KOPT-K1 (cell line): ENCODE data around the gene CHM.

Experiments
- H3K27ac ChIP-seq: fragments of 200-600 bp; sonication (generic); 2 replicates; pipeline ENCODE4 v1.5.1; 2016; ENCODE audit warnings: antibody characterized with exemption, mild to moderate bottlenecking, low read depth, low read length; ENCODE audit not compliant: poor library complexity, severe bottlenecking
- H3K36me3 ChIP-seq: fragments of 200-600 bp; sonication (generic); 2 replicates; pipeline ENCODE4 v1.5.1; 2017; ENCODE audit warnings: antibody characterized with exemption, mild to moderate bottlenecking, low read length, moderate library complexity; ENCODE audit not compliant: insufficient read depth
- H3K9me3 ChIP-seq: fragments of 200-600 bp; sonication (generic); 2 replicates; pipeline ENCODE4 v1.5.1; 2017; ENCODE audit warnings: antibody characterized with exemption, low read length, mild to moderate bottlenecking; ENCODE audit not compliant: insufficient read depth, poor library complexity, severe bottlenecking

Gene CHM

DNA sequence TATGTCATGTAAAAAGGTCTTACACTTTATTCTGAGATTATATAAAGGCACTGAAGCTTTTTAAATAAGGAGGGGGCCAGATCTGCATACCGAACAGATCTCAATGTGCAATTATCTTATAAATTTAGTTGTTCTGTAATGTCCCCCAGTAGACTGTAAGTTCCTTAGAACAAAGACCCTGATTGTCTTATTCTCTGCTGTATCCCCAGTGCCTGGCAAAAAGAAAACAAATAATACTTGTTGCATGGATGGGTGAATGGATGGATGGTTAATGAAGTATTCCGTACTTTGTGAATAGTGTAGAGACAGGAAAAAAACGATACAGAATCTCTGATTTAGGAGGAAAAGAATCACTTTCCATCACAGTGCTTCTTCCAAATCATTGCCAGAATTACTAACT lies 141.5 kb downstream of the CHM start:
- Histone ChIP-seq H3K36me3 (no peaks in the 10 kb centered on the region), H3K9me3 (no peaks in the 10 kb centered on the region), H3K27ac (no peak overlapping the region)

DNA sequence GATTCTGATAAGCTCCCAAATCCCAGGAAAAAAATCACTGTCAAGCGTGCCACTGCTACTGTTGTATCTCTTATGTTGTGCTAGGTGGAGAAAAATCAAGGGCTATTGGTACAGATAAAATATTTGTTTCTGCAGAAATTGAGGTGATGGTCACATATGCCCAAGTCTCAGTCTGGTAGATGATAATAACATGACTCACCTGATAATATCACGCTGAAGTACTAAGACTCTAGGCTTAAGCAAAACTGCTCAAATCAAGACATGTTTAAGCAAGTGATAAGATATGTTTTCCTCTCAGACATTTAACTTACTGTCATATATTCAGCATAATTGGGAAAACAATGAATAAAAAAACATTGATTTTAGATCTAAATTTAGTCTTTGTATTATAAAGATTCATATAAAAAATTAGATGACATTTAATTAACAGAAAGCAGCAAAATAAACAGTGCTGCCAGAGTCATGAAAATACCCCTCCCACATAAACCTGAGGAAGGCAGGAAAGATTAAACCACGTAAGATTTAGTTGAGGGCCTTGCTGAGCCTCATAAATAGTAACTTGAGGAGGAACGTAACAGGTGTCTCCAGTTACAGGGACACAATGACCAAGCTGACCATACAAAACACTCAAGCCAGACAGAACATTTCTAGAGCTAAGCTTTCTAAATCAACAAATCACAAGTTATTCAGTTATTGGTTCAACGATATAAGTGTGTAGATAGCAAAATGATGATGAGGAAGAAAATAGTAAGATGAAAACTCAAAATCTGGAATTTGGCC lies 143.5 kb downstream of the CHM start:
- Histone ChIP-seq H3K36me3 (no peaks in the 10 kb centered on the region), H3K9me3 (no peaks in the 10 kb centered on the region), H3K27ac (no peak overlapping the region)

DNA sequence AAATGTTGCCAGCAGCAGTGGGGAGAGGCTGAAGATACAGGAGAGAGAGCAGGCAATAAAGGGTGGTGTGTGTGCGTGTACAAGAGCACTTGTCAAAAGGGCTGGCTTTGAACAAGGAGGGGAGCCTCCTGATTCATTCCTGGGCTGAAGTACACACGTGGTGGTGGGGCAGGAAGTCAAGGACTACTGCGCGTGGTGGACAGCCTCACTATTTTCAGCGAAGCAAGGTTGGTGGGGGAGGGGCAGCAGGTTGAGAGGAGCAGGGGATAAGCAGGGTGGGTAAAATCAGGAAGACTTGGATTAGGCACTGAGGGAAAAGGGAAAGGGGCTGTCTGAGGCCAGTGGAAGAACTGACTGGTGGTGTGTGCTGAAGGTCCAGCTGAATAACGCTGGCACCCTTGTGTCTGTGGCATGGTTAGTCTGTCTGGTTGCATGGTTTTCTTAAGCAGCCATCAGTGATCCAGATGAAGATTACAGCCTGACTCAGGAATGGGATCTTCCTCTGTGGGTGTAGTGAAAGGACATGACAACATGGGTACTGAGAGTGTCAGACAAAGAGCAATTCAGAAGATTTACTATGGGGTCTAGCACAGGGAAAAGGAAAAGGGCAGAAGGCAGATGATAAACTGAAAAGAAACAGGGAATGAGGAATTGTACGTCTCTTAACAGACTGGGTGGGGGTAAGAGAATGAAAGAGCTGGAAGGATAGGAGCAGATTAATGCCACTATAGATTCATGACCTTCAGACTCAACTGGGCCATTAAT lies 149.8 kb downstream of the CHM start:
- H3K36me3 ChIP-seq: peaks cover 10% of the 10 kb centered on the region
- no peaks in the 10 kb centered on the region for H3K9me3 ChIP-seq
- H3K27ac ChIP-seq: no peak overlapping the region

DNA sequence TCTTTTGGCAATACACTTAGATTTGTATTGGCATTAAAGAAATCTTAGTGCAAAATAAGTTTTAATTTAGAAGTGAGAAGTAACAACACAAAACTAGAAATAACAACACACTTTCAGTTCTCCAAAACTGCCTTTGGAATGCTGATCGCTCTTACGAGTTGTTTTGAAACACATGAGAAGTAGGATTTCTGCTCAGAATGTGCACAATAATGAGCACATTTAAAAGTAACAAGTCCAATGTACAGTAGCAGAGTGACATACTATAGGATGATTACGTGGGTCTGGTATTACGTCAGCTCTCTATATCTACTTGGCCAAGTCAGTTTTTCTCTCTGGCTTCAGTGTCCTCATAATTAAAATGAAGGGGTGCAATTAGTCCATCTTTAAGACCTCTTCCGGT lies 164.8 kb downstream of the CHM start:
- peaks cover 4% of the 10 kb centered on the region; the same call in 1 of the 2 replicates for H3K36me3 ChIP-seq
- no peaks in the 10 kb centered on the region for H3K9me3 ChIP-seq
- H3K27ac ChIP-seq: no peak overlapping the region

DNA sequence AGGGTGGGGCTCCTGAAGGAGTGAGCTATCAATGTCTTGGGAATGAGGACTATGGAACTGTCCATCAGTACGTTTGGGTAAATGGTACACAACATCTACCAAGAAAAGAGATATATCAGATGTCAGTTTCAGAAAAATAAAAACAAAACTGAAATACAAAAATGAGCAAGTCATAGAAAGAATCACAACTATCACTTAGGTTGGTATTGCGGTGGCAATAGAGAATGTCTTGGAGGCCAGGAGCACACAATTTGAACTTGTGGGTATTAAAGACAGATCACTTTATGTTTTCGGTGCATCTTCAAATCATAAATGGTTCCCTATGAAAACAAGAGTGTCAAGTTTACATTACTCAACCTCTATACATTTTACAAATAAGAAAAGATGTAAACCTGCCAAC lies 176.8 kb downstream of the CHM start:
- H3K9me3 ChIP-seq: peaks cover 8% of the 10 kb centered on the region
- H3K36me3 ChIP-seq: peaks cover 8% of the 10 kb centered on the region
- H3K27ac ChIP-seq: no peak overlapping the region

DNA sequence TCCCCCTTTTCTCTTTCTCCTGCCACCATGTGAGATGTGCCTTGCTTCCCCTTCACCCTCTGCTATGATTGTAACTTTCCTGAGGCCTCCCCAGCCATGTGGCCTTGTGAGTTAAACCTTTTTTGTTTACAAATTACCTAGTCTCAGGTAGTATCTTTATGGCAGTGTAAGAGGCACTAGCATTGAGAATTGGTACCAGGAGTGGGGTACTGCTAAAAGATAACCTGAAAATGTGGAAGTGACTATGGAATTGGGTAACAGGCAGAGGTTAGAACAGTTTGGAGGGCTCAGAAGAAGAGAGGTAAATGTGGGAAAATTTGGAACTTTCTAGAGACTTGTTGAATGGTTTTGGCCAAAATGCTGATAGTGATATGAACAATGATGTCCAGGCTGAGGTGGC lies 182.0 kb downstream of the CHM start:
- Histone ChIP-seq H3K27ac (no peak overlapping the region), H3K36me3 (peaks cover 22% of the 10 kb centered on the region), H3K9me3 (peaks cover 9% of the 10 kb centered on the region)

DNA sequence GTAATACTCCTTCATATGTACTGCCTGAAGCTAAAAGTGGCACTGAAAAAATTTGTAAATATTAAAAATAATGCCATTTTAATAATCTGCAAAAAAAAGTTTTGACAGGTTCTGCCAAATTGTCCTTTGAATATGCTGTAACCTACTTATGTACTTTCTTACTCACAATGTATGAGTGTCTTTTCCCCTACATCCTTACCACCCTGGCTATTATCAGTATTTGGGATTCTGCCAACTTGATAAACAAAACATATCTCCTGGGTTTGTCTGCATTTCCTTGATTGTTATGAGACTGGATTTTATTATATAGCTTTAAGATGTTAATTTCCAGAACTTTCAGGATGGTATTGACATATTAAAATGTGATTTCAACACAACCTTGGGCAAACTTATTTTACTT lies 187.9 kb downstream of the CHM start:
- Histone ChIP-seq H3K9me3 (no peaks in the 10 kb centered on the region), H3K36me3 (0 out of 2 replicates have a peak, but pooled peaks cover 6% of the 10 kb centered on the region), H3K27ac (no peak overlapping the region)

DNA sequence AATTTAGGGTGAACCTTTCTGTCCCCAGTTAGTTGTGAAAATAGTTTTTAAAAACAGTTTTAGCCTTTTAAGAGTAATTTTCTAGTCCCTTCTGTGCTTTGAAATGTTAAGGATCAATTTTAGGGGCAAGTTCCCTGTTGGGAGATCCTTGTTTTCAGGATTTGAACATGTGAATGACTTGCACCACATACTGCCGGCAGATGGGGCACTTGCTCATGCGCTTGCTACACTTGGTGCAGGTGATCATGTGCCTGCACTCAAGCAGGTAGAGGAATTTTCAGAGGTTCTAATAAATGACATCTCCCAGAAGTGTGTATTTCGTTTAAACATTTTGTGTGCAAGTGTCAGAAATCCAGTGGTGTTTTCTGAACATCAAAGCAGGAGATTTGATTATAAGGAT lies 195.9 kb downstream of the CHM start:
- Histone ChIP-seq H3K27ac (no peak overlapping the region), H3K36me3 (no peaks in the 10 kb centered on the region), H3K9me3 (no peaks in the 10 kb centered on the region)

DNA sequence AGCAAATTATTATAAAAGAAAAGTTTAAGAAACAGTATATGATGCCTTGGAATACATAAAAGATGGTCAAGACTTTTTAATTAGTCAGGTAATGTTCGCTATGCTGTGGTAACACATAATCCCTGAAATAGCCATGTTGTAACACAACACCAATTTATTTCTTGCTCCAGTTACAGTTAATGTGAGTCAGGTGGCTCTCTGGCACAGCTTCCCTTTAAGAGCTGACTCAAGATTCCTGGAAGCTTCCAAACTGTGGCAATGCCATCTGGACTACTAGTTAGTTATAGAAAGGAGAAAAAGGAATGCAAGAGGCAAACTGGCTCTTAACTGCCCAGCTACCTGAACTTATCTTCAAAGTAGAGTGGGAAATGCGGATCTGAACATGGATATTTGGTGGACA lies 210.5 kb downstream of the CHM start:
- Histone ChIP-seq H3K36me3 (no peaks in the 10 kb centered on the region), H3K27ac (no peak overlapping the region), H3K9me3 (no peaks in the 10 kb centered on the region)

DNA sequence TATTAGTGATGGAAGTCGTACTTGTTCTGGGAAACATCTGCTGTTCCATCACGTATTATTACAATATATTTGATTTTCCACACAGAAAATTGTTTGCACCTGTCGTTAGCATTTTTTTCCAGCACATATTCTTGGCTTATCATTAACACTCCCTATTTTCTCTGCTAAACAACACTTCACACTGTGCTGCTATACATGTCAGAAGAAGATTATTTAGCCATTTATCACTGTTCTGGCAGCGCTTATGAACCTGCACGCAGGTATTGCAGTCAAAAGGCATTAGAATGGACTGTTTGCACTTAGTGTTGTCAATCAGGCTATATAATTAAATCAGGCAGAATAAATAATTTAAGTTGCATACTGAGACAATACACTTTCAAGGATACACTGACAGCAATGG lies 218.6 kb downstream of the CHM start:
- Histone ChIP-seq H3K36me3 (no peaks in the 10 kb centered on the region), H3K9me3 (no peaks in the 10 kb centered on the region), H3K27ac (no peak overlapping the region)

DNA sequence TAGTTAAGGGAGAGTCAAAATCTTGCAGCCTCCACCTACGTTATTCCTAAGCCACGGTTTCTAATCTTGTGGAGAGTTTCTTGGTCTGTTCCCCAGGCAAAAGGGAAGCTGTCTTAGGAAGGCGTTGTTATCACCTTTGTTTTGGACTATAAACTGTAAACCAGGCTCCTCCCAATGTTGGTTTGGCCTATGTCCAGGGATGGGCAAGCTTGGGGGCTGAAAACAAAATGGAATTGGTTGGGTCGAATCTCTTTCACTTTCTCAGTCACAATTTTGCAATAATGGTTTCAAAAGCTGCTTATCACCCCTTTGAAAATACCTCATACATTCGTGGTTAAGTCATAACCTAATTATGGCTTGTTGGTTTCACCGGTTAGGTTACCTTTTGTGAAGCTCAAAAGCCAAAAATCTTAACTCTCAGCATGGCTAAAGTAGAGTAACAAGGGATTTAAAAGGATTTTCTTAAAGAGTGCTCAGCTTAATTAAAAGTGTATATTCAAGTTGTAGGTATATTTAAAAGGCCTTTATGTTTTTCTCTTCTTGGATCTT lies 232.1 kb downstream of the CHM start:
- H3K27ac ChIP-seq: no peak overlapping the region
- no peaks in the 10 kb centered on the region for H3K36me3 ChIP-seq
- H3K9me3 ChIP-seq: peaks cover 13% of the 10 kb centered on the region
